NCI-H2107 treated with DMSO at 0.1 percent for 48 hours (cell line): ENCODE measurements around the gene ZNF346.

Source experiments
- DNase-seq: peaks from one replicate; lab custom pipeline; 2025; ENCODE audit not compliant: unreplicated experiment; lab: John Stamatoyannopoulos, UW

ZNF346 gene

GRCh38 chr5:177093803-177094202, 71.3 kb downstream of the ZNF346 start:
- no peak for DNase-seq

DNA sequence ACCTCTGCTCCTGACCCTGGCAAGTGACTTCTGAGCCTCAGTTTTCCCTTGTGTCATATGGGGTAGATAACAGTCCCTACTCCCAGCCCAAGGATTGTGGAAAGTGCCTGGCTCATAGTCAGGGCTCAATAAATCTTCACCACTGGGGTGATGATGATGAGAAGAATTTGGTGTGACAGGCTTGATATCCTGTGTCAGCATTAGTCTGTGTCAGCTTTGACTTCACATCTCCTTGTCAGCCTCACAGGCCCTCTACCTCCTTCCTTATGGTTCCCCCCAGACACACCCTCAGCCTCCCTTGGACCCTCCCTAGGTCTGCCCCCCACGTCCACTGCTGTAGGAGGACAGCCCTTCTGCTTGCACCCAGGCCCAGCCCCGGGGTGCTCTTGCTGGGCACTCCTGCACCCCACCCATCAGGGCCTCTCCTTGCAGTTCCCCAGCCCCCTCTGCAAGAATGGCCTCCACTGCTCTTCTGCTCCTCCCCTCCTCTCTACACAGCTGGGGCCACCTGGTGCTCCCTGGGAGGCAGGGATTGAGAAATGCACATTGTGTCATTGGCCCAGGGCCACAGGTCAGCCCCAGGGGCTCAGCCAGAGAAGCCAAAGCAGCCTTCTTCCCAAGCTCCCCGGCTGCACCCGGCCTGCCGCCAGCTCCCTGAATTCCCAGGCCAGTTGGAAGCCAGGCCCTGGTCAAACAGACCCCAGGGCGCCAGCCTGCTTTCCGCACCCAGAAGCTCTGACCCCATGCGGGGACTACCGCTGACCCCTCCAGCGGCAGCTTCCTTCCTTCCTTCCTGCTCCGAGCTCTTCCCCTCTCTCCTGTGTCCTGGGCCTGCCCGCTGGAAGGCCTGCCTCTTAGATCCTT, 72.0 kb downstream of the ZNF346 start:
- no peak for DNase-seq

DNA sequence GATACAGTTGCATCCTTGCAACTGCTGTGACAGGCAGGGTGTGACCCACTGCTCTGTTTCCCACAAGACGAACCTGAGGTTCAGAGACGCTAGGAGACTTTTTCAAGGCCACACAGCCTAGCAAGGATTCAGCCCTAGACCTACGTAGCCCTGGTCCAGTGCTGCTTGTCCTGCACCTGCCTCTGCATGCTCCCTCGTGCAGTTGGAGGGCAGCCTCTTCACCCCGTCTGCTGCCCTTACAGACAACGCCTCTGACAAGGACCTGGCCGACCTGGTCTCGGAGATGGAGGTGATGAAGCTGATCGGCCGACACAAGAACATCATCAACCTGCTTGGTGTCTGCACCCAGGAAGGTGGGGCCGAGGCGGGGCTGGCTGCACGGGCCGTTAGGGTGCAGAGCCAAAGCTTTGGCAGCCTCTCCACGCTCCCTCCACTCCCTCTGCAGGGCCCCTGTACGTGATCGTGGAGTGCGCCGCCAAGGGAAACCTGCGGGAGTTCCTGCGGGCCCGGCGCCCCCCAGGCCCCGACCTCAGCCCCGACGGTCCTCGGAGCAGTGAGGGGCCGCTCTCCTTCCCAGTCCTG, 72.7 kb downstream of the ZNF346 start:
- no peak for DNase-seq

DNA sequence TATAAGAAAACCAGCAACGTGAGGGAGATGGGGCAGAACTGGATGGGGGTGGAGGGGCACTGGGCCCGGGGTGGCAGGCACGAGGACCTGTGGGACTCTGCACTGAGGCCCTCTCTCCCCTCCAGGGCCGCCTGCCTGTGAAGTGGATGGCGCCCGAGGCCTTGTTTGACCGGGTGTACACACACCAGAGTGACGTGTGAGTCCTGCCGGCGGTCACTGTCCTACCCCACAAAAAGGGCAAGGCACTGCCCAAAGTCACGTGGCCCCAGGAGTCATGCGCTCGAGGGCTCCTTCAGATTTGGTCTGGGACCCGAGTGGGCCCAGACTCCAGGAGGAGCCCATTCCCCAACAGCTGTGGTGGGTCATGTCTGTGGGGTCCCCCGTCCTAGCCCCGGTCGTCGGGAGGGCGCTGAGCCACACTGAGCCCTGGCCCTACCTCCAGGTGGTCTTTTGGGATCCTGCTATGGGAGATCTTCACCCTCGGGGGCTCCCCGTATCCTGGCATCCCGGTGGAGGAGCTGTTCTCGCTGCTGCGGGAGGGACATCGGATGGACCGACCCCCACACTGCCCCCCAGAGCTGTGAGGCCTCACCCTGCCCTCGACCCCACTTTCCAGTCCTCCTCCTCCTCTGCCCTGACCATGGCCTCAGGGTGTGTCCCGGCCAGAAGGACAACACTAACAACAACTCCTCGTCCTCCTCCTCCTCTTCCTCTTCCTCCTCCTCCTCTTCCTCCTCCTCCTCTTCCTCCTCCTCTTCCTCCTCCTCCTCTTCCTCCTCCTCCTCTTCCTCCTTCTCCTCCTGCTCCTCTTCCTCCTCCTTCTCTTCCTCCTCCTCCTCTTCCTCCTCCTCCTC, 73.9 kb downstream of the ZNF346 start:
- DNase-seq = no peak

DNA sequence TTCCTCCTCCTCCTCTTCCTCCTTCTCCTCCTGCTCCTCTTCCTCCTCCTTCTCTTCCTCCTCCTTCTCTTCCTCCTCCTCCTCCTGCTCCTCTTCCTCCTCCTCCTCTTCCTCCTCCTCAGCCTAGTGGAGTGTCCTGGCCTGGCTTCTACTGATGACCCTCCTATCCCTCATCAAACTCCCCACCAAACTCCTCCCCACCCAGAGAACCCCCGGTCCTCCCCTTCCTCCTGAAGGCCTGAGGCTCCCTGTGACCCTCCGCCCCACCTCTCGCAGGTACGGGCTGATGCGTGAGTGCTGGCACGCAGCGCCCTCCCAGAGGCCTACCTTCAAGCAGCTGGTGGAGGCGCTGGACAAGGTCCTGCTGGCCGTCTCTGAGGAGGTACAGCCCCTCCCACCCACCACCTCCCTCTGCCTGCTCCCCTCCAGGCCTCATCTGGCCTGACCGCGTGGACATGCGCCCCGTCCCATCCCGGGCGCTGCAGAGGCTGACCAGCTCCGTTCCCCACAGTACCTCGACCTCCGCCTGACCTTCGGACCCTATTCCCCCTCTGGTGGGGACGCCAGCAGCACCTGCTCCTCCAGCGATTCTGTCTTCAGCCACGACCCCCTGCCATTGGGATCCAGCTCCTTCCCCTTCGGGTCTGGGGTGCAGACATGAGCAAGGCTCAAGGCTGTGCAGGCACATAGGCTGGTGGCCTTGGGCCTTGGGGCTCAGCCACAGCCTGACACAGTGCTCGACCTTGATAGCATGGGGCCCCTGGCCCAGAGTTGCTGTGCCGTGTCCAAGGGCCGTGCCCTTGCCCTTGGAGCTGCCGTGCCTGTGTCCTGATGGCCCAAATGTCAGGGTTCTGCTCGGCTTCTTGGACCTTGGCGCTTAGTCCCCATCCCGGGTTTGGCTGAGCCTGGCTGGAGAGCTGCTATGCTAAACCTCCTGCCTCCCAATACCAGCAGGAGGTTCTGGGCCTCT, 74.8 kb downstream of the ZNF346 start:
- no peak for DNase-seq

- DNase-seq = no peak
Observed at GRCh38 chr5:177098120-177098469, 75.6 kb downstream of the ZNF346 start.

- no peak for DNase-seq
Observed at GRCh38 chr5:177098470-177099141, 76.1 kb downstream of the ZNF346 start.

DNA sequence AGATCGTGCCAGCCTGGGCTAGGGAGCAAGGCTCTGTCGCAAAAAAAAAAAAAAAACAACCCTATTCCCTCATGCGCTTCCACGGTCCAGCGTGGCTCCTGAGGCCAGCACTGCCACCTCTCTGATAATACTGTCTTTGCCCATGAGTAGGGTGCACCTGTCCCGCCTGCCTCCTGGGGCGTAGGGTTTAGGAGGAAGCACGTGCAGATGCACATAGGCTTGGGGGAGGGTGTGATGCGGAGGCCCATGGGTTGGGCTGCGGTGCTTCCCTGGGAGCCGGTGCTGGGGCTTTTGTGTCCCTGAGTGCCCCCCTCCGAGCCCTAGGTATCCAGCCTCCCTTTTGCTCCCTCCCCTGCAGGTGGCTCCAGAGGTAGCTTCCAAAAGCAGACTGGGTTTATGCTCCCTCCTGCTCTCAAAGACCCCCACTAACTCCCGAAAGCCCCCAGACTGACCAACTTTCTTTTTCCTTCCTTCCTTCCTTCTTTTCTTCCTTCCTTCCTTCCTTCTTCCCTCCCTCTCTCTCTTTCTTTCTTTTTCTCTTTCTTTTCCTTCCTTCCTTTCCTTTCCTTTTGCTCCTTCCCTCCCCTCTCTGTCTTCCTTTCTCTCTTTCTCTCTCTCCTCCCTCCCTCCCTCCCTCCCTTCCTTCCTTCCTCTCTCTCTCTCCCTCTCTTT, 77.1 kb downstream of the ZNF346 start:
- peak; percentile 52 for DNase-seq

- DNase-seq = no peak
Observed at GRCh38 chr5:177100714-177101121, 78.2 kb downstream of the ZNF346 start.

DNA sequence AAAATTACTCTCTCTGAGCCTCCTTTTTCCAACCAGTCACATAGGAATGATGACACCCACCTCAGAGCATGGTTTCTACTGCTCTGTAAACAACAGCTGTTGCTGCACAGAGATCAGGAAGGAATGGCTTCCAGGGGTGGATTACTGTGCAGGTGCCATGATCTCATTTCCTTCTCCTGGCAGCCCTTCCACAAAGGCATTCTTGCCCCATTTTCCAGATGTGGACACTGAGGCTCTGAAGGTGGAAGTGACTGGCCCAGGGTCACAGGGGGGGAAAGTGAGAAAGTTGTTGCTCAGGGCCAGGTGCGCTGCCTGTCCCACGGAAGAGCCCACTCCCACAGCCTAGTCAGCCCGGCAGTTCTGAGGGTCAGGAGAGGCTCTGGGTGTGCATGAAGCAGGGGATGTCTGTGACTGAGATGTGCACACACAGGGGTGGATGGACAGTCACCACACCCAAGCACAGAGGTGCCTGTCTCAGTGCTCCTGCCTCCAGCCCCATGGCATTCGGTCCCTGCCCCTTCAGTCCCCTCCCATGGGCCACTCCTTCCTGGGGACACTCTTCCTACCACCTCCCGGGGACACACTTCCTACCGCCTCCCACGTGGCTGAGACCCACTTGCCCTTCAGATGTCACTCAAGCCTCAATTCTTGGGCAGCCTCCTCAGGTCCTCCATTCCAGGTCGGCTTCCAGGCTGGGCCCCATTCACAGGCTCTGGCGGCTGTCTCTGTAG, 81.2 kb downstream of the ZNF346 start:
- no peak for DNase-seq

DNA sequence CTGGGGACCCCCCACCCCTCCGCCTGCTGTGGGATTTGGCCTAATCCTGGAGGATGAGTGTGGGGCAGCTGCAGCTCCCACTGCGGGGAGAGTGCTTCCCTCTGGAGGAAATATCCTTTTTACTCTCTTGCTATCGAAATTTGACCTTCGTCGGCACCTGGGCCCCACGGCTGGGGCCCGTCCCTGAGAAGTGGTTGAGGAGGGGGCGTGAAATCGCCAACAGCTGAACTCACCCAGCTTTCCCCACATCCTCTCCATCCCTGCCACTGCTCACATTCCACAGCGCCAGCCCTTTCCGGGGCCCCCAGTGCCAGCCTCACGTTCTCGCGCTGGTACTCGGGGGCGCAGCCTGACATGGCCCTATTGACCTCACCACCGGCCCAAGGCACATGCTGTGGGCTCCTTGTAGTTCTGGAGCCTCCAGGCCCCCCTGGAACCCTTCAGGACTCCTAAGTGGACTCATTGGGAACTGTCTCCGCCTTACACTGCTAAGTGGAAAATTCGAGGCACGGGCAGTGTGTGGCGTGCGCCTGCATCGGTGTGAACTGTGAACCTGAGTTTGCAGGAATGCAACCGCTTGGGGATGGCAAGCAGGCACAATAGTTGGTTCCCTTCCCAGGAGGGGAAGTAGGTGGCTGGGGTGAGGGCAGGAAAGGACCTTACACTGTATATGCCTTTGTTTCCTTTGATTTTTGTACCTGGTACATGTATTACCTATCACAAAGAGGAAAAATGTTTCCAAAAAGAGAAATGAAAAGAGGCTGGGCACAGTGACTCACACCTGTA, 83.4 kb downstream of the ZNF346 start:
- DNase-seq = no peak

DNA sequence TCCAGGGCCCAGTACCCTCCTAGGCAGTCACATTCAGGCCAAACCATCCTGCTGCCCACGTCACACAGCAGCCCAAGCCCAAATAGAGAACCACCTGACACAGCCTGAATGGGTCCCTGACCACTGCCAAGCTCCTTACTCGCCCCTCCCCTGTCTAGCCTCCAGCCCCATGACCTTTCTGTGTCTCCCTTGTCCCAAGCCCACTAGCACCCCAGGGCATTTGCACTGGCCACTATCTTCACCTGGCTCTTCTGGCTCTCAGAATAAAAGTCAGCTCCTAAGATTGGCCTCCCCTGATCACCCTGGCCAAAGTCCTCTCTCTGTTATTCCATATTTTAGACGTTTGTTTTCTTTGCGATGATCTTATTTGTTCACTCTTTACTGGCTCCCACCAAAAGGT, 84.7 kb downstream of the ZNF346 start:
- no peak for DNase-seq

- DNase-seq = no peak
Observed at GRCh38 chr5:177109810-177110209, 87.3 kb downstream of the ZNF346 start.

DNA sequence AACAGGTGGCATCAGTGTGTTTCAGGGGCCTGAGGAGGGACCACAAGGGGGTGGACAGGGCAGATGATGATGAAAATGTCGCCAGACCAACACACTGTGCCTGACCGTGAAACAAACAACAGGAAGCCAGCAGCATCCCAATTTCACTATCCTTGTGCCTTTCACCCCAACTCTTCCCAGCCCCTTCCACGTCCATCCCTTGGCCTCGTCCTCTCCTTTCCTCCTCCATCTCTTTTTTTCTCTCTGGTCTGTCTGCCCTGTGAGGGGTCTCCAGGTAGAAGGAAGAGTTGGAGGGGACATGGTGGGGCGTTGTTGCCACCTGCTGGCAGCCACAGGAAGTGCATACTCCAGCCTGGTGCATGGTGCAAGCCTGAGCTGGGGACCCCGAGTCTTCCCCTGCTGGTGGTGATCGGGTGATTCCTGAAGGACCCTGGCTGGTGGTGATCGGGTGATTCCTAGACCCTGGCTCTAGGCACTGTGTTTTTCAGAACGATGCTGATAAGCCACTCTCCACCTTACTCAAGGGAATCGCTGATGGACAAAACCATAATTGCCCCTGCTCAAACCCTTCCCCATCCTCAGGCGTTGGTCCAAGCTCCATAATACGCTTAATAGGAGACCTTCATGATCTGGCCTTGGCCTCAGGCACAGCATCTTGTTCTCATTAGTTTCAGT, 89.4 kb downstream of the ZNF346 start:
- DNase-seq = no peak

DNA sequence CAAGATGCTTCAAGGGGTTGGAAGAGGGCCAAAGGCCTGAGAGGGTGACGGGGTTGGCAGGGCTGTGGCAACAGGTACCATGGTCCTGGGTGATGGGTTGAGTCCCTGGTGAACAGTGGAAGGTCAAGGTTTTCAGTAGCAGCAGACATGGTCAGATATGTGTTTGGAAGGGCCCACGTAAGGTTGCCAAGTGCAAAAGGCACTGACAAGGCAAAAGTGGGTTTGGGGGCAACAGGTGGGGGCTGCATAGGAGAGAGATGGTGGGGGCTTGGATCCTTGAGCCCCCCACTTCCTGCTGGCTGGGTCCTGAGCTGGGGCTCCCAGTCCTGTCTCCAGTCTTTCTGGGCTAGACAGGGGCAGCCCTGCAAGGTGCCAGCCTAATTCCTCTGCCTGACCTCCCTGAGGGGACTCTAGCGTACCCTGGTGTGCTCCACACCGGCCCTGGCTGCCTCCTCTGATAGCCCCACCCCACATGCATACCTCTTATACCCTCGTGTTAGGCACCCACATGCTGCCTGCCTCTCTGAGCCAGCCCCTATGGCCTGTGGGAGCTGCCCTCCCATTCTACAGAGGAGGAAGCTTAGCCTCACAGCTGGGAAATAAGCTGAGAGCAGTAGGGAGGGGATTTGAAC, 90.2 kb downstream of the ZNF346 start:
- no peak for DNase-seq

- peak; percentile 31 for DNase-seq
Observed at GRCh38 chr5:177113566-177114424, 91.3 kb downstream of the ZNF346 start.
